T follicular helper cell (primary cell): ENCODE data around the gene B9D2.
"Not testable (repeated sequence)": the region's sequence is repeated elsewhere in the genome, so short reads cannot be mapped to it uniquely, and the experiment has no call there.

Experiments used
- DNase-seq: peaks from one replicate; pipeline ENCODE4 v3.0.0-alpha.2; 2020; ENCODE audit warnings: low read depth

The B9D2 gene

DNA sequence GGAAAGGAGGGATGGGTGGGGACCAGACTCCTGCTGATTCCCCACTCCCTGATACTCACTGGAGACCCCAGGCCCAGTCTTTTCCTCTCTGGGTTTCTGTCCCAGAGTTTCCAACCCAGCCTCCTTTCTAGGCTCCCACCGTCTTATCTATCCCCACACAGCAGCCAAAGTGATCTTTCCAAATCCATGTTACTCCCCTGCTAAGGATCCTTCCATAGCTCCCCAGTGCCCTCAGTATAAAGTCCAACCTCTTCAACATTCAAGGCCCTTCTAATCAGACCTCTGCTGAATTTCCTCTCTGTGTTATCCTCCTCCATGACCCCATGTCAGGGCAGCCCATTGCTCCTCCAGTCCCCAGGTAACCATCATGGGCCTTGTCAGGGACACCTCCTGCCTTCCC is 8.9 kb downstream of the B9D2 start:
- DNase-seq: no peak

GRCh38 chr19:41354343-41354953 is 9.5 kb downstream of the B9D2 start:
- no peak for DNase-seq

DNA sequence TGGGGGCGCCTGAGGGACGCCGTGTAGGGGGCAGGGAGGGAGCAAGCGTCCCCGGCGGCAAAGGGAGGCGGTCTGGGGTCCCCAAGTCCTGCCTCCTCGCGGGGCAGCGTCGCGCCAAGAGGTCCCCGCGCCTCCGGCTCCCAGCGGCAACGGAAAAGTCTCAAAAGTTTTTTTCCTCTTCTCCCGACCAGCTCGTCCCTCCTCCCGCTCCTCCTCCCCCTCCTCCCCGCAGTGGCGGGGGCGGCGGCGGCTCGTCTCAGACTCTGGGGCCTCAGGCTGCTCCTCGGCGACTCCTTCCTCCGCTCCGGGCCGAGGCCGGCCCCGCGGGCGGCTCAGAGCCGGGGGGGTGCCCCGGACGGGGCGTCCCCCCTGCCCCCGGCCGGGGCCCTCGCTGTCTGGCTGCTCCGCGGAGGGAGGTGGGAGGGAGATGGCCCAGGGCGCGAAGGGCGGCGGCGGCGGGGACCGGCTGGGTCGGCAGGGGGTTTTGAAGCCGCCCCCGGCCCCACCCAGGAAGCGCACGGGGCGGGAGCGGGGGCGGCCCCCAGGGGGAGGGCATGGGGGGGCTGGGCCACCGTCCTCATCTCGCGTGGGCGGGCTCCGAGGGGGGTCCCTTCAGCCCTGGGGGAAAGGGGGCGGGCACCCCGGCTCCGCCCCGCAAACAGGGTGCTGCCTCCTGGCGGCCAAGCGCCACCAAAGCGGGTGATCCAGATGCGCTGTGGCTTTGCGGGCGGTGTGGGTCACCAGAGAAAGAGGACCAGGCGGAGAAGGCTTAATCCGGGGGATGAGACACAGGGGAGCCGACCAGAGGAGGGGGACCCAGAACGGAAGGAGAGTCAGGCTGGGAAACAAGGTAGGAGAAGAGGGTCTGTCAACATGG is 10.2 kb downstream of the B9D2 start, which contains the start of gene TGFB1:
Gene TGFB1 (minus strand): TSS at position 457 of the 877 bp plus-strand sequence. CDS start 878 bp downstream, outside the sequence.
- peak; percentile 92 for DNase-seq

GRCh38 chr19:41352609-41353465 is 11.1 kb downstream of the B9D2 start:
- peak; percentile 65 for DNase-seq

- DNase-seq: no peak
These were observed 11.7 kb downstream of the B9D2 start for GRCh38 chr19:41352279-41352608.

DNA sequence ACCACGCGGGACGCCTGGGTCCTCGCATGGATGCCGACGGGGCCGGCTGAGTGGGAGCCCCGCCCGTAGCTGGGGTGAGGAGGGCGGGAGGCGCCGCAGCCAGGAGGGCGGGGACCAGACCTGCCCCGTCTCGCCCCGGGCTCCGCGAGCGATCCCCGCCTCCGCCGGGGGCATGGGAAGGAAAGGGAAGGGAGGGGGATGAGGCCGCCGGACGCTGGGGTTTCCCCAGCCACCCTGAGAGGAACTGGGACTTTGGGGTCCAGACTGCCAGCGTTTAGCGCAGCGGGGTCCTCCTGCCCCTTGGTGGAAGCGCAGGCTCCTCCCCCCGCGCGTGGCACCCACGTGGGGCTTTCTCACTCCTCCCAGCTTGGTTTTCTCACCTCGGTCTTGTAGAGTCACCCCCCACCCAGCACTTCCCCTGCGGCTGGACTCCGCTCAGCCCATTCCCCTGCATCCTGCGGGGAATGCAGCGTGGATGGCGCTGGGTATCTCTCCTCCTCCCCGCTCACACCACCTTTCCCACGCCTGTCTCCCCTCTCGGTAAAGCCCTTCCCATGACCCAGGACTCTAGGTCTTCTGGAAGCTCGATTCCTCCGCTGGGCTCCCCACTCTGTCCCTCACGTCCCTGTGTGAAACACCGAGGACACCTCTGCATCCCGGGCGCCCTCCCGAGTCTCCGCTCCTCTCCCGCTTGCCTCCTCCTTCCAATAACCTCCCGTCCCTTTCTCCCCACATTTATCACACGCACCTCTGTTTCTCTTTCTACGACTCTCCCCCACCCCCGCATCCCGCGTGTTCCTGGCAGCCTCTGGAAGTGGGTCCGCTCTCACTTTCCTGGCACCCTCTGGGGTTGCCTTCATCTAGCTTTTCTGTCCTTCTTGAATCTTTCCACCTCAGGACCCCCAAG is 12.4 kb downstream of the B9D2 start:
- peak; percentile 78 for DNase-seq

- no peak for DNase-seq
These were observed 13.1 kb downstream of the B9D2 start for GRCh38 chr19:41350735-41351338.

- DNase-seq: not testable (repeated sequence)
These were observed 17.0 kb downstream of the B9D2 start for GRCh38 chr19:41346916-41347315.

- DNase-seq: no peak
These were observed 19.8 kb downstream of the B9D2 start for GRCh38 chr19:41344162-41344561.

DNA sequence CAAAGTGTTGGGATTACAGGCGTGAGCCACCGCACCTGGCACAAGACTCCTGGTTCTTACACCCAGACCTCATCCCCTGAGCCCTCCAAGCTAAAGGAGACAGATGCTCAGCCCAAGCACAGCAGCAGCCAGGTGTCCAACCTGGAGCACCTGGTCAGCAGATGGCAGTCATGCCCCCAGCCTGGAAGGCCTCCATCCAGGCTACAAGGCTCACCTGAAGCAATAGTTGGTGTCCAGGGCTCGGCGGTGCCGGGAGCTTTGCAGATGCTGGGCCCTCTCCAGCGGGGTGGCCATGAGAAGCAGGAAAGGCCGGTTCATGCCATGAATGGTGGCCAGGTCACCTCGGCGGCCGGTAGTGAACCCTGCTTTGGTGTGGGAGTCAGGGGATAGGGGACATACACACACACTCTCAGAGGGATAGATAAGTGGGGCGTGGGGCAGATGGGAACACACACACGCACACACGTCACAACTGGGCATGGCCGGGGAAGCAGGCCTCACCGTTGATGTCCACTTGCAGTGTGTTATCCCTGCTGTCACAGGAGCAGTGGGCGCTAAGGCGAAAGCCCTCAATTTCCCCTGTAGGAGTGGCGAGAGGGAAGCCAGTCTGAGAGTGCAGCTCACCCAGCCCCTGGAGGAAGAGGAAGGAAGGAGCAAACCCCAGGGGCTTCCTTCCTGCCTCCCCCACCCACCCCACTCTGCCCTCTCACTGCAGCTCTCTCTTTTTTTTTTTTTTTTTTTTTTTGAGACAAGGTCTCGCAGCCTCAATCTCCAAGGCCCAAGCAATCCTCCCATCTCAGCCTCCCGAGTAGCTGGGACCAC is 22.1 kb downstream of the B9D2 start:
- no peak for DNase-seq

- DNase-seq: no peak
These were observed 24.0 kb downstream of the B9D2 start for GRCh38 chr19:41339936-41340335.

DNA sequence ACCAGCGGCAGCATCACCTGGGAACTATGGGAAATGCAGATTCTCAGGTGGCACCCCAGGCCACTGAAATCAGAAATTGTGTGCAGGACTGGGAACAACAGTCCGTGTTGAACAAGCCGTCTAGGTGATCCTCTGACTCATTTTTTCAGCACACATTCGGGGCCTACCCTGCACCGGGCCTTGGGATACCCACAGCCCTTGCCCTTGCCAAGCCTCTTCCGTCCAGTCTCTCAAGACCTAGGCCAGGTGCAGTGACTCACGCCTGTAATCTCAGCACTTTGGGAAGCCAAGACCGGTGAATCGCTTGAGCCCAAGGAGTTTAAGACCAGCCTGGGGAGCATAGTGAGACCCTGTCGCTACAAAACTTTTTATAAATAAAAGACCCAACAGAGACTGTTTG is 28.5 kb downstream of the B9D2 start:
- no peak for DNase-seq

DNA sequence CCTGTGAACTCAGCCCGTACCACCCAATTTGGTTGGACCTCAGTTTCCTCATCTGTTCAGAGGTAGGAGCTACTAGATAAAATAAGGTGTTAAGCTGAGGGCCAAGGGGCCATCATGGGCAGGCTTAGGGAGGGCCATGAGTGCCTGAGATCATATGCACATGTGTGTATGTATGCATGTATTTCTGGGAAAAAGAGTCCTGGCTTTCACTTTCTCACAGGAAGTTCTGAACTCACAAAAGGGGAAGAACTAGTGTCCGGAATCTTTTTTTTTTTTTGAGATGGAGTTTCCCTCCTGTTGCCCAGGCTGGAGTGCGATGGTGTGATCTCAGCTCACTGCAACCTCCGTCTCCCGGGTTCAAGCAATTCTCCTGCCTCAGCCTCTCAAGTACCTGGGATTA is 29.2 kb downstream of the B9D2 start:
- no peak for DNase-seq

DNA sequence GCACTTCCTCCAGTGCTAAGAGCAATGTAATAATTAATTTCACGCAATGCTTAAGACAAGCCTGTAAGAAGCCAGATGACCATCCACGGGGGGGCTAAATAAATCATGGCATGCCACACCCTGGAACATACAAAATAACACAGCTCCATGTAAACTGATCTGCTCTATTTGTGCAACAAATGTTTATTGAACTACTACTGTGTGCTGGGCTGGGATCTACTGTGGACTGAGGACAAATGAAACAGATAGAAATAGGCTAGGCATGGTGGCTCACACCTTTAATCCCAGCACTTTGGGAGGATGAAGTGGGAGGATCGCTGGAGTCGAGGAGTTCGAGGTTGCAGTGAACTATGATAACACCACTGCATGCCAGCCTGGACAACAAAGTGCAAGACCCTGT is 31.5 kb downstream of the B9D2 start:
- DNase-seq: no peak

DNA sequence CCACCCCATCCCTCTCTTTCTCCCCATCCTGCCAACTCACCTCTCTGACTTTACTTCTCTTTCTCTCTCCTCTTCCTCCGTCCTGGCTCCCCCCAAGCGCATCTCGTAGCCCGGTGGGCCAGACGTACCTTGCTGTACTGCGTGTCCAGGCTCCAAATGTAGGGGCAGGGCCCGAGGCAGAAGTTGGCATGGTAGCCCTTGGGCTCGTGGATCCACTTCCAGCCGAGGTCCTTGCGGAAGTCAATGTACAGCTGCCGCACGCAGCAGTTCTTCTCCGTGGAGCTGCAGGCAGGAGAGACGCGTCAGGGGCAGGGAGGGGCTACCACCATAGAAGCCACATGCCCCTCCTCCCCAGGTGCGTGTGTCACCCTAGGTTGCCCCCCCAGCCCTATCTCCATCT is 31.9 kb downstream of the B9D2 start:
- no peak for DNase-seq

- DNase-seq: no peak
These were observed 32.8 kb downstream of the B9D2 start for GRCh38 chr19:41330946-41331678.

- DNase-seq: no peak
These were observed 33.5 kb downstream of the B9D2 start for GRCh38 chr19:41330481-41330880.

GRCh38 chr19:41328842-41329225 is 35.1 kb downstream of the B9D2 start:
- no peak for DNase-seq

- DNase-seq: no peak
These were observed 35.6 kb downstream of the B9D2 start for GRCh38 chr19:41328157-41328841.
